HAP-1 (cell line): ENCODE data around the gene MADCAM1.
A peak's percentile ranks its signal among the peaks of the same experiment; 100 is the strongest.

ENCODE experiments used
- DNase-seq, 2 experiments: peaks; one replicate each; pipeline ENCODE4 v3.0.0-alpha.2; 2016 to 2020; ENCODE audit warnings: low spot score in 2 of 2
- H3K27me3 ChIP-seq: fragments of 250-450 bp; sonication (Bioruptor Pico); 2 replicates; pipeline ENCODE4 v1.5.1; 2020; ENCODE audit warnings: low read depth, mild to moderate bottlenecking, moderate library complexity
- H3K36me3 ChIP-seq: fragments of 250-450 bp; sonication (Bioruptor Pico); replicated peaks from 2 replicates; pipeline ENCODE4 v1.5.1; 2020; ENCODE audit warnings: mild to moderate bottlenecking
- H3K4me1 ChIP-seq: fragments of 250-450 bp; sonication (Bioruptor Pico); 2 replicates; pipeline ENCODE4 v1.5.1; 2020; ENCODE audit warnings: mild to moderate bottlenecking
- H3K4me3 ChIP-seq: fragments of 250-450 bp; sonication (Bioruptor Pico); 2 replicates; pipeline ENCODE4 v1.5.1; 2020; ENCODE audit warnings: mild to moderate bottlenecking, moderate library complexity
- H3K9me3 ChIP-seq: fragments of 250-450 bp; sonication (Bioruptor Pico); 2 replicates; pipeline ENCODE4 v1.5.1; 2020; ENCODE audit warnings: mild to moderate bottlenecking, moderate library complexity
- in situ Hi-C: fragments of 300-500 bp; cut with MboI; formaldehyde crosslinking; loops from 3 replicates; pipeline ENCODE4 v1.14.3; 2020; ENCODE audit warnings: low sequenced_read_pairs, inconsistent platforms, mixed read lengths

Gene MADCAM1

GRCh38 chr19:498511-498891, 2.2 kb downstream of the MADCAM1 start:
- Histone ChIP-seq H3K36me3 (no peaks in the 10 kb centered on the region), H3K9me3 (peaks cover 2% of the 10 kb centered on the region; the same call in 1 of the 2 replicates), H3K27me3 (peaks cover 10% of the 10 kb centered on the region), H3K4me1 (no peaks in the 10 kb centered on the region), H3K4me3 (no peak overlapping the region)
- in situ Hi-C loops = no loop called here
- no peak for DNase-seq

GRCh38 chr19:498977-499623, 2.8 kb downstream of the MADCAM1 start:
- Histone ChIP-seq H3K4me3 (no peak overlapping the region), H3K9me3 (peaks cover 2% of the 10 kb centered on the region; the same call in 1 of the 2 replicates), H3K27me3 (peaks cover 10% of the 10 kb centered on the region), H3K4me1 (no peaks in the 10 kb centered on the region), H3K36me3 (no peaks in the 10 kb centered on the region)
- in situ Hi-C loops = no loop called here
- DNase-seq = no peak

- no peak overlapping the region for H3K4me3 ChIP-seq
- DNase-seq = no peak
- H3K36me3 ChIP-seq = no peaks in the 10 kb centered on the region
- peaks cover 4% of the 10 kb centered on the region for H3K4me1 ChIP-seq
- H3K9me3 ChIP-seq = peaks cover 2% of the 10 kb centered on the region; the same call in 1 of the 2 replicates
- peaks cover 10% of the 10 kb centered on the region for H3K27me3 ChIP-seq
- in situ Hi-C loops = no loop called here
These were observed 5.4 kb downstream of the MADCAM1 start for GRCh38 chr19:501646-502045.

GRCh38 chr19:504616-505015, 8.3 kb downstream of the MADCAM1 start:
- peaks cover 3% of the 10 kb centered on the region; the same call in 1 of the 2 replicates for H3K36me3 ChIP-seq
- no peak for DNase-seq
- H3K9me3 ChIP-seq = 0 out of 2 replicates have a peak, but pooled peaks cover 2% of the 10 kb centered on the region
- in situ Hi-C loops = no loop called here
- no peaks in the 10 kb centered on the region for H3K27me3 ChIP-seq
- H3K4me3 ChIP-seq = no peak overlapping the region
- peaks cover 7% of the 10 kb centered on the region for H3K4me1 ChIP-seq

GRCh38 chr19:506404-507285, 10.4 kb downstream of the MADCAM1 start:
- peaks cover 12% of the 10 kb centered on the region for H3K4me1 ChIP-seq
- 0 out of 2 replicates have a peak, but pooled peaks cover 2% of the 10 kb centered on the region for H3K9me3 ChIP-seq
- DNase-seq = peak; percentile 98 to 100
- H3K4me3 ChIP-seq = peak overlapping the region; percentile 99
- no peaks in the 10 kb centered on the region for H3K27me3 ChIP-seq
- H3K36me3 ChIP-seq = peaks cover 3% of the 10 kb centered on the region; the same call in 1 of the 2 replicates
- in situ Hi-C loops = no loop called here

- Histone ChIP-seq H3K9me3 (0 out of 2 replicates have a peak, but pooled peaks cover under 1% of the 10 kb centered on the region), H3K4me3 (peak within 1 kb of the TSS; percentile 99), H3K27me3 (no peaks in the 10 kb centered on the region), H3K36me3 (peaks cover 3% of the 10 kb centered on the region; the same call in 1 of the 2 replicates), H3K4me1 (peaks cover 12% of the 10 kb centered on the region)
- in situ Hi-C loops = no loop called here
- peak; percentile 79 to 94 for DNase-seq
These were observed 11.3 kb downstream of the MADCAM1 start, which contains the start of gene TPGS1 for GRCh38 chr19:507286-508203. Gene TPGS1 (plus strand): TSS chr19:507497. CDS start chr19:507507, 10 bp downstream.

- Histone ChIP-seq H3K9me3 (no peaks in the 10 kb centered on the region), H3K36me3 (peaks cover 3% of the 10 kb centered on the region; the same call in 1 of the 2 replicates), H3K4me3 (peak overlapping the region; percentile 99), H3K27me3 (no peaks in the 10 kb centered on the region), H3K4me1 (peaks cover 12% of the 10 kb centered on the region)
- in situ Hi-C loops = no loop called here
- DNase-seq = no peak
These were observed 12.2 kb downstream of the MADCAM1 start for GRCh38 chr19:508204-509150.

GRCh38 chr19:510606-511100, 14.4 kb downstream of the MADCAM1 start:
- Histone ChIP-seq H3K36me3 (peaks cover 3% of the 10 kb centered on the region; the same call in 1 of the 2 replicates), H3K4me1 (peaks cover 12% of the 10 kb centered on the region), H3K4me3 (no peak overlapping the region), H3K9me3 (no peaks in the 10 kb centered on the region), H3K27me3 (no peaks in the 10 kb centered on the region)
- peak; percentile 75 to 93 for DNase-seq
- in situ Hi-C loops = no loop called here

GRCh38 chr19:511101-511851, 15.0 kb downstream of the MADCAM1 start:
- H3K4me3 ChIP-seq = no peak overlapping the region
- H3K36me3 ChIP-seq = peaks cover 3% of the 10 kb centered on the region; the same call in 1 of the 2 replicates
- in situ Hi-C loops = no loop called here
- H3K9me3 ChIP-seq = no peaks in the 10 kb centered on the region
- H3K27me3 ChIP-seq = no peaks in the 10 kb centered on the region
- H3K4me1 ChIP-seq = peaks cover 11% of the 10 kb centered on the region
- no peak for DNase-seq

- Histone ChIP-seq H3K36me3 (no peaks in the 10 kb centered on the region; the same call in 1 of the 2 replicates), H3K4me1 (peaks cover 8% of the 10 kb centered on the region), H3K9me3 (no peaks in the 10 kb centered on the region), H3K27me3 (no peaks in the 10 kb centered on the region), H3K4me3 (no peak overlapping the region)
- no peak for DNase-seq
- in situ Hi-C loops = no loop called here
These were observed 16.5 kb downstream of the MADCAM1 start for GRCh38 chr19:512547-513365.
